Inferior parietal cortex (tissue), 1 donor: ENCODE measurements around the gene SCAPER.
A peak's percentile ranks its signal among the peaks of the same experiment; 100 is the strongest.
"Not testable (repeated sequence)": the region's sequence is repeated elsewhere in the genome, so short reads cannot be mapped to it uniquely, and the experiment has no call there.

Source experiments
- DNase-seq: peaks from one replicate; pipeline ENCODE4 v3.0.0-alpha.2; 2016; ENCODE audit errors: extremely low spot score

SCAPER gene

DNA sequence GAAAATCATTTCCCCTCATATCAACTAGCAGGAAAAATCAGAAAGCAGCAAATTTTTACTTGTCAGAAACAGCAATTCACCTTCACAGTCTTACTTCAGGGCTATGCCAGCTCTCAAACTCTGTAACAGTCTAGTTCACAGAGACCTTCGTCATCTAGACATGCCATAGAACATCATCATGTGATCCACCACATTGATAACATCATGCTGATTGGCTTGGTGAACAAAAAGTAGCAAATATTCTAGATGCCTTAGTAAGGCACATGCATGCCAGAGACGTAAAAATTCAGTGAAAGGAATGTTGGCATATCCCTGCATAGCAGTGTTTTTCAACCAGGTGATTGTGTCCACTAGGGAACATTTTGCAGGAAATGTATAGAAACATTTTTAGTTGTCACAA lies 8.6 kb upstream of the SCAPER start:
- no peak for DNase-seq

DNA sequence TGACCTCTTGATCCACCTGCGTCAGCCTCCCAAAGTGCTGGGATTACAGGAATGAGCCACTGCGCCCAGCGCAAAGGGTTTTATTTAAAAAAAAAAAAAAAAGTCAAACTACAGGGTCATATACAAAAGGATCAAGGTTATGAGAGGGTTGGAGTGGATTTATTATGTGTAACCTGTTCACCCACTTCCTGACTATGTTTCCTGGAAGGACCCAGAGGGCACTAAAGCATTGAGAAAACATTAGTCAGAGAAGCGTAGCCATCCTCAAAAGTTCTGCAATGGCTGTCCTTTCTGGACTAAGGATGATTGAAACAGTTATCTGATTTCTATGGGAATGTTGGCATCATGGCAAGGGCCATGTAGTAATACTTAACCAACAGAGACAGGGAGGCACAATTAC lies 7.3 kb upstream of the SCAPER start:
- DNase-seq: no peak

DNA sequence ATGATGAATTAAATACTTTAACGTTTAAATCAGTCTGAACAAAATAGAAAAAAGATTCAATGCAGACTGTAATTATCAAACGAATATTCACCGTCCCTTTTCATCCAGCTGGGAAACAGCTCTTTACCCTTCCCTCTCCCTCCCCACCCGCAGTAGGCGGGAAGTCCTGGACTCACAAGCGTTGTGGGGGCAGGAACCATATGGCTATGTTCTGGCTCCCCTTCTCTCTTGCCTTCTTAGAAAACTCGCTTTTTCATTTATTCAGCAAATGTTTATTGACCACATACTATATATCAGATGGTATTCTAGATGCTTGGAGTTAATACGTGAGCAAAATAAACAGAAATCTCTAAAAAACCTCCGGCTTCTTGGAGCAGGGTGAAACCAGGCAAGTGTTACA lies 715 bp upstream of the SCAPER start:
- peak; percentile 62 for DNase-seq

DNA sequence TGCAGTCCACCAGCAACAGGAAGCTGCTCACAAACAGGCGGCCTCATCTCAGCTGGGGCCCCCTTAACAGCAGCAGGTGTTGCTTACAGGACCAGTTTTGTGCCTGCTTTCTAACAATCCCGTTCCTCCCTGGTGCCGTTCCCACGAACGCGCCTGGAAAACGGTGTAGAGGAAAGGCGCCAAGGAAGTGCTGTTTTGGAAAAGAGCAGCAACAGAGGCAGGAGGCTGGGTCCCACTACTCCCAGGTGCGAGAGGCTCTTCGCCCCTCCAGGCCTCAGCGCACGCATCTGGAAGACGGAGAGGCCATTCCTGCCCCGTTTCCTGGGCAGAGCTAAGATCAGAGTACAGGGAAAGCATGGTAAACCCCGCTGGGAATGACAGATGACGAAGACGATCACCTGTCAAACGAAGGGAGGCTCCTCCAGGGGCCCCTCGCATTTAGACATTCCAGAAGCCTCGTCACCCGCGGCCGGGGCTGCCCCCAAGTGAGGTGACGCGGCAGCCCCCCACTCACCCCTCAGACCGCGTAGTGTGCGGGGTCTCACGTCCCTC lies 603 bp downstream of the SCAPER start:
- DNase-seq: peak; percentile 35

DNA sequence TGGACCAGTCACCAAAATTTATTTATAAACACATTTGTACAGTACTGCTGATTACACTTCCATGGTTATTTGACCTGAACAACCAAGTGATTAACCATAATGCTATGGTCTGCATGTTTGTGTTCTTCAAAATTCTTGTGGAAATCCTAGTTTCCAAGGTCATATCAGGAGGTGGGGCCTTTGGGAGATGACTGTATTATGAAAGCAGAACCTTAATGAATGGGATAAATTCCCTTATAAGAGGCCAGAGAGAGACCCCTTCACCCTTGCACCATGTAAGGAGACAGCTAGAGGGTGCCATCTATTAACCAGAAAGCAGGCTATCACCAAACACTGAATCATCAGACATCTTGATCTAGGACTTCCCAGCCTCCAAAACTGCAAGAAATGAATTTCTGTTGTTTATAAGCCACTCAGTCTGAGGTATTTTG lies 1.9 kb downstream of the SCAPER start:
- DNase-seq: peak; percentile 23

DNA sequence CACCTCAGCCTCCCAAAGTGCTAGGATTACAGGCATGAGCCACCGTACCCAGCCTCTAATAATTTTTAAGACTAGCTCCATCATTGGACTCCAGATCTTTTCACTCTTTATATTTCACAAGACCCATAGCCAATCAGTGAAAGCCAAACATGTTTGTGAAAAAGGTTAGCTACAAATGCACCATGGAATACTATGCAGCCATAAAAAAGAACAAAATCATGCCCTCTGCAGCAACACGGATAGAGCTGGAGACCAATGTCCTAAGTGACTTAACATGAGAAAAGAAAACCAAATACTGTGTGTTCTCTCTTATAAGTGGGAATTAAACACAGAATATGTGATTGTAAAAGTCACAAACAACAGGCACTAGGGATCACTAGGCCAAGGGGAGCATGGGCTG lies 3.2 kb downstream of the SCAPER start:
- DNase-seq: no peak

DNA sequence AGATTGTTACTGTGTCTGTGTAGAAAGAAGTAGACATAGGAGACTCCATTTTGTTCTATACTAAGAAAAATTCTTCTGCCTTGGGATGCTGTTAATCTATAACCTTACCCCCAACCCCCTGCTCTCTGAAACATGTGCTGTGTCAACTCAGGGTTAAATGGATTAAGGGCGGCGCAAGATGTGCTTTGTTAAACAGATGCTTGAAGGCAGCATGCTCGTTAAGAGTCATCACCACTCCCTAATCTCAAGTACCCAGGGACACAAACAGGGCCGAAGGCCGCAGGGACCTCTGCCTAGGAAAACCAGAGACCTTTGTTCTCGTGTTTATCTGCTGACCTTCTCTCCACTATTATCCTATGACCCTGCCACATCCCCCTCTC lies 5.2 kb downstream of the SCAPER start:
- DNase-seq: not testable (repeated sequence)

DNA sequence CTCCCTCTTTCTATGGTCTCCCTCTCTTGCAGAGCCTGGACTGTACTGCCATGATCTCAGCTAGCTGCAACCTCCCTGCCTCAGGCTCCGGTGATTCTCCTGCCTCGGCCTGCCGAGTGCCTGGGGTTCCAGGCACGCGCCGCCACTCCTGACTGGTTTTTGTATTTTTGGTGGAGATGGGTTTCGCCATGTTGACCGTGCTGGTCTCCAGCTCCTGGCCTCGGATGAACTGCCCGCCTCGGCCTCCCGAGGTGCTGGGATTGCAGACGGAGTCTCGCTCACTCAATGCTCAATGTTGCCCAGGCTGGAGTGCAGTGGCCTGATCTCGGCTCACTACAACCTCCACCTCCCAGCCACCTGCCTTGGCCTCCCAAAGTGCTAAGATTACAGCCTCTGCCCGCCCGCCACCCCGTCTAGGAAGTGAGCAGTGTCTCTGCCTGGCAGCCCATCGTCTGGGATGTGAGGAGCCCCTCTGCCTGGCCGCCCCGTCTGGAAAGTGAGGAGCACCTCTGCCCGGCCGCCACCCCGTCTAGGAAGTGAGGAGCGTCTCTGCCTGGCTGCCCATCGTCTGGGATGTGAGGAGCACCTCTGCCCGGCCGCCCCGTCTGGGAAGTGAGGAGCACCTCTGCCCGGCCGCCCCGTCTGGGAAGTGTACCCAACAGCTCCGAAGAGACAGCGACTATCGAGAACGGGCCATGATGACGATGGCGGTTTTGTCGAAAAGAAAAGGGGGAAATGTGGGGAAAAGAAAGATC lies 5.8 kb downstream of the SCAPER start:
- not testable (repeated sequence) for DNase-seq

DNA sequence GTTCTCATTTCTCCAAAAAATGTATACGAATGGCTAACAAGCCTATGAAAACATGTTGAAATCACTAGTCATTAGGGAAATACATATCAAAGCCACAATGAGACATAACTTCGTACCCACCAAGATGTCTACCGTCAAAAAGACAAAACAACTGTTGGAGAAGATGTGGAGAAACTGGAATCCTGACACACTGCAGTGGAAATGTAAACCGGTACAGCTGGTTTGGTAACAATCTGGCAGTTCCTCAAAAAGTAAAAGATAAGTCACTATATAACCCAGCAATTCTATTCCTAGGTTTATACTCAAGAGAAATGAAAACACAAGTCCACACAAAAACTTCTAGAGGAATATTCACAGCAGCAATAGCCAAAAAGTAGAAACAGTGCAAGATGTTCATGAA lies 7.0 kb downstream of the SCAPER start:
- no peak for DNase-seq

- no peak for DNase-seq
These were observed 11.0 kb downstream of the SCAPER start for GRCh38 chr15:76894174-76894573.

DNA sequence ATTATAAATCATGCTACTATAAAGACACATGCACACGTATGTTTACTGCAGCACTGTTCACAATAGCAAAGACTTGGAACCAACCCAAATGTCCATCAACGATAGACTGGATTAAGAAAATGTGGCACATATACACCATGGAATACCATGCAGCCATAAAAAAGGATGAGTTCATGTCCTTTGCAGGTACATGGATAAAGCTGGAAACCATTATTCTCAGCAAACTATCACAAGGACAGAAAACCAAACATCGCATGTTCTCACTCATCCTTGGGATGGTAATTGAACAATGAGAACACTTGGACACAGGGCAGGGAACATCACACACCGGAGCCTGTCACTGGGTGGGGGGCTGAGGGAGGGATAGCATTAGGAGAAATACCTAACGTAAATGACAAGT lies 12.3 kb downstream of the SCAPER start:
- DNase-seq: not testable (repeated sequence)

DNA sequence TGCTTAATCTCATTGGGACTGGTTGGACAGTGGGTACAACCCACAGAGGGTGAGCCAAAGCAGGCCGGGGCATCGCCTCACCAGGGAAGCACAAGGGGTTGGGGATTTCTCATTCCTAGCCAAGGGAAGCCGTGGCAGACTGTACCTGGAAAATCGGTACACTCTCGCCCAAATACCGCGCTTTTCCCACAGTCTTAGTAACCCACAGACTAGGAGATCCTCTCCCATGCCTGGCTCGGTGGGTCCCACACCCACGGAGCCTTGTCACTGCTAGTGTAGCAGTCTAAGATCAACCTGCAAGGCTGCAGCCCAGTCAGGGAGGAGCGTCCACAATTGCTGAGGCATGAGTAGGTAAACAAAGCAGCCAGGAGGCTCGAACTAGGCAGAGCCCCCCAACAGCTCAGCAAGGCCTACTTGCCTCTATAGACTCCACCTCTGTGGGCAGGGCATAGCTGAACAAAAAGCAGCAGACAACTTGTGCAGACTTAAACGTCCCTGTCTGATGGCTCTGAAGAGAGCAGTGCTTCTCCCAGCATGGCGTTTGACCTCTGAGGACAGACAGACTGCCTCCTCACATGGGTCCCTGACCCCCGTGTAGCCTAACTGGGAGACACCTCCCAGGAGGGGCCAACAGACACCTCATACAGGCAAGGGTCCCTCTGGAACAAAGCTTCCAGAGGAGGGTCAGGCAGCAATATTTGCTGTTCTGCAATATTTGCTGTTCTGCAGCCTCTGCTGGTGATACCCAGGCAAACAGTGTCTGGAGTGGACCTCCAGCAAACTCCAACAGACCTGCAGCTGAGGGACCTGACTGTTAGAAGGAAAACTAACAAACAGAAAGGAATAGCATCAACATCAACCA lies 17.6 kb downstream of the SCAPER start:
- not testable (repeated sequence) for DNase-seq

GRCh38 chr15:76885212-76885611 lies 19.9 kb downstream of the SCAPER start:
- DNase-seq: no peak

DNA sequence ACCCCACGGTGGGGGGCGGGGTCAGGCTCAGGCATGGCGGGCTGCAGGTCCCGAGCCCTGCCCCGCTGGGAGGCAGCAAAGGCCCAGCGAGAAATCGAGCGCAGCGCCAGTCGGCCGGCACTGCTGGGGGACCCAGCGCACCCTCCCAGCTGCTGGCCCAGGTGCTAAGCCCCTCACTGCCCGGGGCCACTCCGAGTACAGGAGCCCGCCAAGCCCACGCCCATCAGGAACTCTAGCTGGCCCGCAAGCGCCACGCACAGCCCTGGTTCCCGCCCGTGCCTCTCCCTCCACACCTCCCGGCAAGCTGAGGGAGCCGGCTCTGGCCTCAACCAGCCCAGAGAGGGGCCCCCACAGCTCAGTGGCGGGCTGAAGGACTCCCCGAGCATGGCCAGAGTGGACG lies 29.2 kb downstream of the SCAPER start:
- DNase-seq: no peak

DNA sequence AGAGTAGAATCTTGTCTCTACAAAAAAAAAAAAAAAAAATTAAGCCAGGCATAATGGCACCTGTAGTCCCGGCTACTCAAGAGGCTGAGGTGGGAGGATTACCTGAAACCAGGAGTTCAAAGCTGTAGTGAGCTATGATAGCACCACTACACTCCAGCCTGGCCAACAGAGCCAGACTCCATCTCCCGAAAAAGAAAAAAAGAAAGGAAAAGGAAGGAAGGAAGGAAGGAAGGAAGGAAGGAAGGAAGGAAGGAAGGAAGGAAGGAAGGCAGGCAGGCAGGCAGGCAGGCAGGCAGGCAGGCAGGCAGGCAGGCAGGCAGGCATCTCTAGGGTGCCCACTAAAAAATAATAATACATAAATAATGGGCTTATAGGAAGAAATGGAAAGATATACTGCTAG lies 32.1 kb downstream of the SCAPER start:
- not testable (repeated sequence) for DNase-seq

DNA sequence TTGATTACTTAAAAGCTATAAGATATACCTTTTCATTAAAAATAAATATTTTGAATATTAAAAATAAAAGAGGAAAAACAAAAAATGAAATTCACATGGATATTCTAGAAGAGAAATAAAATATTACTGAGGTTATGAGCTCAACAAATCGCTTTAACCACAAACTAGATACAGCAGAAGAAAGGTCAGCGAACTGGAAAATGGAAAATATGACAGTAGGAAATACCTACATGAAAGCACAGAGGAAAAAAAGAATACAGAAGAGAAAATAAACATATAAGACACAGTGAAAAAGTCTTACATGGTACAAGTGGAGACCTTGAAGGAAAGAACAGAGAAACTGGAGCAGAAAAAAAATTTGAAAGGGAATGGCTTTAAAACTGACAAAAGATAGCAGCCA lies 33.2 kb downstream of the SCAPER start:
- DNase-seq: no peak

DNA sequence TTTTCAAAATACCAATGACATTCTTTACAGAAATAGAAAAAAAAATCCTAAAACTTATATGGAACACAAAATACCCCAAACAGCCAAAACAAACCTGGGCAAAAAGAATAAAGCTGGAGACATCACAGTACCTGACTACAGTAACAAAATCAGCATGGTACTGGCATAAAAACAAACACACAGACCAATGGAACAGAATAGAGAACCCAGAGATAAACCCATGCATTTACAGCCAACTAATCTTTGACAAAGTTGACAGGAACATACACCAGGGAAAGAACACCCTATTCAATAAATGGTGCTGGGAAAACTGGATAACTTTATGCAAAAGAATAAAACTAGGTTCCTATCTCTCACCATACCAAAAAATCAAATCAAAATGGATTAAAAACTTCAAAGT lies 36.4 kb downstream of the SCAPER start:
- DNase-seq: no peak

GRCh38 chr15:76866716-76867321 lies 38.3 kb downstream of the SCAPER start:
- peak; percentile 65 for DNase-seq

DNA sequence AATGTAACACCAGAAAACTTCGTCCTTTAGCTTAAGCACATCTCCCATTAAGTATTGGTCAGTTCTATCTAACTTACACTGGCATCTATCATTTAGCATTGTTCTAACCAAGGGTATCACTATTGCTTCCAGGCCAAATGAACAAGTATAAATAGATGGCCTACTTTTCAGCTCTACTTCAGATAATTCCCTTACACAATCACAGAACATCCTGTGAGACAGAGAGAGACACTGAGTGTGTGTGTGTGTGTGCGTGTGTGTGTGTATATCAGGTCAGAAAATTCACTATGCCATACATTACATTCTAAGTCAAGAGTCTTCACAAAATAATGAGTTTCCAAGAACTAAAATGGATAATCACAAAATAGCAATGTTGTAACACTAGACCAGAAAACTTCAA lies 39.1 kb downstream of the SCAPER start:
- DNase-seq: no peak

GRCh38 chr15:76865548-76865991 lies 39.6 kb downstream of the SCAPER start:
- no peak for DNase-seq

- no peak for DNase-seq
These were observed 40.6 kb downstream of the SCAPER start for GRCh38 chr15:76864586-76864985.

DNA sequence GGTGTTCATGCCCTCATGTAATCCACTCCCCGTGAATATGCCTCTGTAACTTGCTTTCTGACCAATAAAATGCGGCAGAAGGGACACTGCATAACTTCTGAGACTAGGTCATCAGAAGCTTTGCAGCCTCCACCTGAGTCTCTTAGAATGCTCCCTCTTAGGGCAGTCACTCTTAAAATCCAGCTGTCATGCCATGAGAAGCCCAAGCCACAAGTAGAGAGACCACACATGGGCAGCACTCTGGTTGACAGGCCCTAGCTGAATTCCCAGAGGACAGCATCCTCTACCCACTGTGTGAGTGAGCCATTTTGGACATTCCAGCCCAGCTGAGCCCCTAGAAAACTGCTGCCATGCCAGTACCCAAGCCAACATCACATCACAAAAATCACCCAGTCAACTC lies 41.4 kb downstream of the SCAPER start:
- no peak for DNase-seq
